OCI-LY1 (cell line): ENCODE measurements around the gene TMEM208.

Experiments used
- EZH2 ChIP-seq: fragments of 200-600 bp; sonication (generic), shearing (Covaris generic); IDR thresholded peaks from 2 replicates; pipeline ENCODE4 v1.8.0; 2017; ENCODE audit warnings: borderline replicate concordance, mixed run types, mild to moderate bottlenecking, antibody characterized with exemption, low read length, moderate library complexity, mixed read lengths
- TF ChIP-seq, protein P1 (sequence below): fragments of 200-600 bp; sonication (generic), shearing (Covaris generic); IDR thresholded peaks from 2 replicates; pipeline ENCODE4 v1.5.1; 2017; ENCODE audit warnings: mild to moderate bottlenecking, antibody characterized with exemption, low read length, moderate library complexity, mixed read lengths

GRCh38 chr16:67250045-67250327 lies 23.1 kb downstream of the TMEM208 start:
- no peak for TF ChIP-seq EZH2
- TF ChIP-seq, protein P1, sequence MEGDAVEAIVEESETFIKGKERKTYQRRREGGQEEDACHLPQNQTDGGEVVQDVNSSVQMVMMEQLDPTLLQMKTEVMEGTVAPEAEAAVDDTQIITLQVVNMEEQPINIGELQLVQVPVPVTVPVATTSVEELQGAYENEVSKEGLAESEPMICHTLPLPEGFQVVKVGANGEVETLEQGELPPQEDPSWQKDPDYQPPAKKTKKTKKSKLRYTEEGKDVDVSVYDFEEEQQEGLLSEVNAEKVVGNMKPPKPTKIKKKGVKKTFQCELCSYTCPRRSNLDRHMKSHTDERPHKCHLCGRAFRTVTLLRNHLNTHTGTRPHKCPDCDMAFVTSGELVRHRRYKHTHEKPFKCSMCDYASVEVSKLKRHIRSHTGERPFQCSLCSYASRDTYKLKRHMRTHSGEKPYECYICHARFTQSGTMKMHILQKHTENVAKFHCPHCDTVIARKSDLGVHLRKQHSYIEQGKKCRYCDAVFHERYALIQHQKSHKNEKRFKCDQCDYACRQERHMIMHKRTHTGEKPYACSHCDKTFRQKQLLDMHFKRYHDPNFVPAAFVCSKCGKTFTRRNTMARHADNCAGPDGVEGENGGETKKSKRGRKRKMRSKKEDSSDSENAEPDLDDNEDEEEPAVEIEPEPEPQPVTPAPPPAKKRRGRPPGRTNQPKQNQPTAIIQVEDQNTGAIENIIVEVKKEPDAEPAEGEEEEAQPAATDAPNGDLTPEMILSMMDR = no peak
